Keratinocyte (primary cell): ENCODE measurements around the gene LONP2. TPM values are rescaled to one million over a fixed set of nuclear protein-coding genes. Genes with fewer than 3 reads are reported as not detected.

Experiments used
- DNase-seq: peaks from one replicate; pipeline ENCODE4 v3.0.0-alpha.2; 2011; ENCODE audit warnings: low read depth, missing footprints, low spot score
- FAIRE-seq: peaks from 2 replicates; lab custom pipeline; 2011; peaks lifted over from hg19 to GRCh38; lab: Jason Lieb, UNC
- H2AFZ ChIP-seq: 2 replicates; pipeline ENCODE4 v1.6.0; 2012; ENCODE audit warnings: low read length, control low read depth, inconsistent platforms; ENCODE audit not compliant: control insufficient read depth
- H3K27ac ChIP-seq: 2 replicates; pipeline ENCODE4 v1.5.1; 2011; ENCODE audit warnings: low read length; ENCODE audit not compliant: control insufficient read depth, insufficient read depth
- H3K27me3 ChIP-seq: 3 replicates; pipeline ENCODE4 v1.6.0; 2011; ENCODE audit warnings: low read length; ENCODE audit not compliant: control insufficient read depth, insufficient read depth; ENCODE audit errors: extremely low read depth
- H3K36me3 ChIP-seq, 2 experiments: 2 replicates in 1 of 2; 3 replicates in 1 of 2; pipeline ENCODE4 v1.5.1; 2011; ENCODE audit warnings: low read length in 2 of 2, mild to moderate bottlenecking in 1 of 2; ENCODE audit not compliant: control insufficient read depth in 2 of 2, insufficient read depth in 2 of 2; ENCODE audit errors: extremely low read depth in 1 of 2
- H3K4me1 ChIP-seq: 3 replicates; pipeline ENCODE4 v1.5.1; 2011; ENCODE audit warnings: low read length; ENCODE audit not compliant: control insufficient read depth, insufficient read depth; ENCODE audit errors: extremely low read depth
- H3K4me2 ChIP-seq: 3 replicates; pipeline ENCODE4 v1.6.0; 2011; ENCODE audit warnings: low read depth, low read length; ENCODE audit not compliant: control insufficient read depth, insufficient read depth; ENCODE audit errors: extremely low read depth
- H3K4me3 ChIP-seq, 3 experiments: fragments of 200-600 bp in 1 of 3; sonication (generic) in 1 of 3; 2 replicates in 2 of 3; 3 replicates in 1 of 3; pipeline ENCODE4 v1.5.1; 2011 to 2016; ENCODE audit warnings: low read length in 3 of 3, mild to moderate bottlenecking in 3 of 3, control low read depth in 2 of 3, inconsistent platforms in 1 of 3, low read depth in 1 of 3, mixed read lengths in 1 of 3, mixed run types in 1 of 3, moderate library complexity in 1 of 3; ENCODE audit not compliant: control insufficient read depth in 2 of 3, insufficient read depth in 2 of 3; ENCODE audit errors: extremely low read depth in 1 of 3
- H3K79me2 ChIP-seq: 2 replicates; pipeline ENCODE4 v1.6.0; 2012; ENCODE audit warnings: low read length; ENCODE audit not compliant: control insufficient read depth, insufficient read depth
- H3K9ac ChIP-seq: 3 replicates; pipeline ENCODE4 v1.6.0; 2011; ENCODE audit warnings: low read length; ENCODE audit not compliant: control insufficient read depth, insufficient read depth; ENCODE audit errors: extremely low read depth
- H3K9me1 ChIP-seq: 3 replicates; pipeline ENCODE4 v1.6.0; 2011; ENCODE audit warnings: low read length; ENCODE audit not compliant: control insufficient read depth, insufficient read depth; ENCODE audit errors: extremely low read depth
- H3K9me3 ChIP-seq: 2 replicates; pipeline ENCODE4 v1.5.1; 2012; ENCODE audit warnings: low read depth, low read length; ENCODE audit not compliant: control insufficient read depth
- H4K20me1 ChIP-seq: 3 replicates; pipeline ENCODE4 v1.6.0; 2011; ENCODE audit warnings: low read length; ENCODE audit not compliant: control insufficient read depth, insufficient read depth; ENCODE audit errors: extremely low read depth
- EZH2 ChIP-seq: IDR thresholded peaks from one replicate; pipeline ENCODE4 v1.6.1; 2012; ENCODE audit warnings: inconsistent platforms, mild to moderate bottlenecking, low read length, moderate library complexity
- dilution Hi-C: fragments of 300-500 bp; cut with MboI; formaldehyde crosslinking; loops from one replicate; pipeline ENCODE4 v1.7.0; 2020; ENCODE audit warnings: low sequenced_read_pairs; ENCODE audit not compliant: extremely low pct_ligation_motif_present
- polyA plus RNA-seq, 5 experiments: library from polyadenylated mRNA; depleted of rRNA in 3 of 5; stranded (reverse) in 3 of 5; stranded (forward) in 1 of 5; unstranded in 1 of 5; fragments of >200 nt; gene quantifications; 1 replicate in 1 of 5; 2 replicates in 3 of 5; 3 replicates in 1 of 5; pipeline versions ENCODE4 v1.2.1 to v1.2.3, GENCODE V29; 2011 to 2012; ENCODE audit warnings: missing spikeins in 2 of 5, low read depth in 1 of 5, low replicate concordance in 1 of 5
- TF ChIP-seq, protein P1 (sequence below), 3 experiments: IDR thresholded peaks in 1 of 3; conservative IDR thresholded peaks in 1 of 3; optimal IDR thresholded peaks in 1 of 3; 2 replicates in 2 of 3; 3 replicates in 1 of 3; pipeline versions ENCODE3 to v1.5.1; 2011; ENCODE audit warnings: low read length in 3 of 3, mild to moderate bottlenecking in 3 of 3, moderate library complexity in 2 of 3, control low read depth in 1 of 3, inconsistent platforms in 1 of 3; ENCODE audit not compliant: insufficient read depth in 2 of 3; ENCODE audit errors: extremely low read depth in 1 of 3

Gene LONP2
- polyA plus RNA-seq, 1 donor (not counting 4 experiments of a cell fraction or from before 2014, with no cell fraction given): 49.4 TPM

DNA sequence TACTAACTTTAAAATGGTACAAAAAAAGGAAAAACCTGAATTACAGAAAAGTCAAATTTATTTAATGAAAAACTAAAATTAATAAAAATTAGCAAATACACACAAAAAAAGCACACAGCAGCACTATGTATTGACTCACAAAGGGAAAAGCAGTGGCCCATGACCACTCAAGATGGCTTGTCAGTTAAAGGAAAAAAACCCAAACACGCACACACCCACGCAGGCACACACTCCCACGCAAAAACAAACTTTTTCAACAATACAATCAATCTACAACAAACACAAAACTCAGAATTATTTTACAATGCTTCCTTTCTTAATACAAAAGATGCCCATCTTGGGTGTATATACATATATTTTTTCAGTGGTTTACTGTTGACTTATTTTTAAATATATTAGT lies 116.9 kb downstream of the LONP2 start:
- FAIRE-seq (no peak), DNase-seq (no peak)
- H4K20me1 ChIP-seq: peaks cover 7% of the 10 kb centered on the region
- no peak overlapping the region for H2AFZ ChIP-seq
- H3K4me2 ChIP-seq: no peak overlapping the region
- H3K27ac ChIP-seq: no peak overlapping the region
- peaks cover 6 to 7% of the 10 kb centered on the region in 2 experiments for H3K36me3 ChIP-seq
- H3K79me2 ChIP-seq: peaks cover 73% of the 10 kb centered on the region
- no peak overlapping the region for H3K4me3 ChIP-seq
- no peaks in the 10 kb centered on the region for H3K9me3 ChIP-seq
- H3K9me1 ChIP-seq: no peaks in the 10 kb centered on the region
- no peak overlapping the region for H3K9ac ChIP-seq
- H3K27me3 ChIP-seq: no peaks in the 10 kb centered on the region
- TF ChIP-seq EZH2: no peak
- TF ChIP-seq, protein P1, sequence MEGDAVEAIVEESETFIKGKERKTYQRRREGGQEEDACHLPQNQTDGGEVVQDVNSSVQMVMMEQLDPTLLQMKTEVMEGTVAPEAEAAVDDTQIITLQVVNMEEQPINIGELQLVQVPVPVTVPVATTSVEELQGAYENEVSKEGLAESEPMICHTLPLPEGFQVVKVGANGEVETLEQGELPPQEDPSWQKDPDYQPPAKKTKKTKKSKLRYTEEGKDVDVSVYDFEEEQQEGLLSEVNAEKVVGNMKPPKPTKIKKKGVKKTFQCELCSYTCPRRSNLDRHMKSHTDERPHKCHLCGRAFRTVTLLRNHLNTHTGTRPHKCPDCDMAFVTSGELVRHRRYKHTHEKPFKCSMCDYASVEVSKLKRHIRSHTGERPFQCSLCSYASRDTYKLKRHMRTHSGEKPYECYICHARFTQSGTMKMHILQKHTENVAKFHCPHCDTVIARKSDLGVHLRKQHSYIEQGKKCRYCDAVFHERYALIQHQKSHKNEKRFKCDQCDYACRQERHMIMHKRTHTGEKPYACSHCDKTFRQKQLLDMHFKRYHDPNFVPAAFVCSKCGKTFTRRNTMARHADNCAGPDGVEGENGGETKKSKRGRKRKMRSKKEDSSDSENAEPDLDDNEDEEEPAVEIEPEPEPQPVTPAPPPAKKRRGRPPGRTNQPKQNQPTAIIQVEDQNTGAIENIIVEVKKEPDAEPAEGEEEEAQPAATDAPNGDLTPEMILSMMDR (optimal IDR thresholded peaks at IDR 0.05 in 1 of 3, IDR thresholded peaks at IDR 0.05 in 1 of 3, conservative IDR thresholded peaks at IDR 0.05 in 1 of 3; ENCODE audit: extremely low read depth in 1 of 3, insufficient read depth in 2 of 3, low read length in 3 of 3): no peak
- H3K4me1 ChIP-seq: peaks cover 10% of the 10 kb centered on the region
- dilution Hi-C loops: loop anchor here (25.0 kb wide), 1 partner anchor 151 kb away; no protein-coding TSS in a partner anchor

DNA sequence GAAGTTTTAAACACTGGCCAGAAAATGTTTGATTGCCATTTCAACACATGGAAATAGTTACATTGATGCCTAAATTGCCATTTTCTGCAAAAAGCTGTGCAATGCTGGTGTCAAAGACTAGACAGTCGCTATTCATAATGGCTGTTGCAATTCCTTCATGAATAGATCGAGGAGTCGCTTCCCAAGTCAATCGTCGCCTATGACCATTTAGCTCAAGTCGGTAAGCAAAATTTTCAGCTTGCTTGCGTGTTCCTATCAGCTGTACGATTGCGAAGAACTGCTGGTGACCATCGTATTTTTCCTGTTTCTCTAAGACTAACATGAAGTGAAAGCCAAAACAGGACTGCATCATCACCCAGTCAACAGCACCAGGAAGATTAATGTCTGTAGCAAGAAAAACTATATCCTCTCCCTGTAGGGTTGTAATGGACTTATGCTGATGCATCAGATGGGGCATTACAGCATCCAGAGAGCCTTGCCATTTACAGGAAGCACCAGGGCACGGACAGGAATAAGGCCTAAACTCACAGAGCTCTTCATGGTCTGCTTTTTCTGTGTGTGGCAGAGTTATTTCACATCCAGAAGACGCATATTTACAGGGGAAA lies 117.5 kb downstream of the LONP2 start:
- Histone ChIP-seq H3K4me3 (no peak overlapping the region), H3K9me3 (no peaks in the 10 kb centered on the region), H3K4me1 (peaks cover 11% of the 10 kb centered on the region), H3K36me3 (peaks cover 6 to 7% of the 10 kb centered on the region in 2 experiments), H3K4me2 (no peak overlapping the region), H3K9ac (no peak overlapping the region), H3K27ac (no peak overlapping the region), H2AFZ (no peak overlapping the region), H4K20me1 (peaks cover 7% of the 10 kb centered on the region), H3K27me3 (no peaks in the 10 kb centered on the region), H3K9me1 (no peaks in the 10 kb centered on the region), H3K79me2 (peaks cover 74% of the 10 kb centered on the region)
- TF ChIP-seq, protein P1 (optimal IDR thresholded peaks at IDR 0.05 in 1 of 3, IDR thresholded peaks at IDR 0.05 in 1 of 3, conservative IDR thresholded peaks at IDR 0.05 in 1 of 3; ENCODE audit: extremely low read depth in 1 of 3, insufficient read depth in 2 of 3, low read length in 3 of 3): no peak
- no peak for TF ChIP-seq EZH2
- DNase-seq: no peak
- dilution Hi-C loops: loop anchor here (25.0 kb wide), 1 partner anchor 151 kb away; no protein-coding TSS in a partner anchor
- no peak for FAIRE-seq
